K562 (cell line): ENCODE data around the gene SHISAL2A. TPM values are rescaled to one million over a fixed set of nuclear protein-coding genes. Genes with fewer than 3 reads are reported as not detected.

Experiments
- ATAC-seq: fragments of 200-7000 bp; cut with Tn5 transposase; 3 replicates; pipeline ENCODE4 v1.9.1; 2020; ENCODE audit warnings: moderate library complexity
- BruUV-seq: library from RNA; stranded (reverse); fragments of 400-500 nt; replicated peaks from 2 replicates; lab custom pipeline; 2021; lab: Mats Ljungman, UMichigan
- CTCF ChIA-PET: fragments of 300-600 bp; formaldehyde crosslinking; extraction: SDS; loops from one replicate; lab custom pipeline; 2021; ENCODE audit warnings: low intra/inter-chr PET ratio; lab: Yijun Ruan, JAX
- POLR2A ChIA-PET: fragments of 300-600, 350-650 bp; sonication (Branson Sonifier 250); formaldehyde crosslinking; extraction: SDS; loops from one replicate; lab custom pipeline; 2021; ENCODE audit warnings: antibody characterized with exemption, inconsistent platforms; lab: Yijun Ruan, JAX
- DNase-seq, 4 experiments: peaks; one replicate each; pipeline versions ENCODE4 v3.0.0 to v3.0.0-alpha.2; 2011 to 2018; ENCODE audit warnings: low spot score in 3 of 4, mixed read lengths in 3 of 4; ENCODE audit errors: extremely low read depth in 1 of 4
- FAIRE-seq: peaks from 2 replicates; lab custom pipeline; 2011; peaks lifted over from hg19 to GRCh38; lab: Jason Lieb, UNC
- H2AFZ ChIP-seq: 2 replicates; pipeline ENCODE4 v1.6.0; 2011; ENCODE audit warnings: low read depth, low read length, control low read depth, inconsistent platforms
- H3K27ac ChIP-seq: fragments of 200-600 bp; 3 replicates; pipeline ENCODE4 v1.8.0; 2011; ENCODE audit warnings: low read depth, mild to moderate bottlenecking, control low read depth, inconsistent platforms, low read length, moderate library complexity, mixed read lengths; ENCODE audit errors: extremely low read depth
- H3K27me3 ChIP-seq, 2 experiments: fragments of 300-600 bp in 1 of 2; 2 replicates in 1 of 2; 3 replicates in 1 of 2; pipeline versions ENCODE4 v1.6.0 to v1.8.0; 2011; ENCODE audit warnings: inconsistent platforms in 2 of 2, low read length in 2 of 2, mild to moderate bottlenecking in 1 of 2, mixed read lengths in 1 of 2, moderate library complexity in 1 of 2; ENCODE audit not compliant: control insufficient read depth in 2 of 2, insufficient read depth in 2 of 2
- H3K36me3 ChIP-seq: fragments of 300-600 bp; 3 replicates; pipeline ENCODE4 v1.8.0; 2011; ENCODE audit warnings: mild to moderate bottlenecking, low read length, inconsistent platforms; ENCODE audit not compliant: control insufficient read depth, insufficient read depth
- H3K4me1 ChIP-seq, 2 experiments: fragments of 200-600 bp in 1 of 2; replicated peaks in 1 of 2; 2 replicates in 1 of 2; 3 replicates in 1 of 2; pipeline versions ENCODE4 v1.5.1 to v1.8.0; 2011; ENCODE audit warnings: inconsistent platforms in 2 of 2, low read length in 2 of 2, mild to moderate bottlenecking in 1 of 2, mixed read lengths in 1 of 2, moderate library complexity in 1 of 2; ENCODE audit not compliant: control insufficient read depth in 2 of 2, insufficient read depth in 2 of 2
- H3K4me2 ChIP-seq: 2 replicates; pipeline ENCODE4 v1.6.1; 2011; ENCODE audit warnings: low read length, control low read depth, inconsistent platforms, mixed read lengths; ENCODE audit not compliant: insufficient read depth
- H3K4me3 ChIP-seq: fragments of 200-600 bp; sonication (generic), shearing (Covaris generic); 2 replicates; pipeline ENCODE4 v1.5.1; 2016; ENCODE audit warnings: control low read depth, inconsistent platforms
- H3K79me2 ChIP-seq: fragments of 200-600 bp; 3 replicates; pipeline ENCODE4 v1.8.0; 2011; ENCODE audit warnings: low read length, inconsistent platforms; ENCODE audit not compliant: control insufficient read depth, insufficient read depth
- H3K9ac ChIP-seq, 2 experiments: 2 replicates each; pipeline versions ENCODE4 v1.6.0 to v1.6.1; 2011; ENCODE audit warnings: low read depth in 2 of 2, low read length in 2 of 2, control low read depth in 1 of 2, inconsistent platforms in 1 of 2, mild to moderate bottlenecking in 1 of 2, mixed read lengths in 1 of 2; ENCODE audit not compliant: insufficient read depth in 1 of 2
- H3K9me1 ChIP-seq: one replicate; pipeline ENCODE4 v1.6.0; 2011; ENCODE audit warnings: inconsistent platforms, mild to moderate bottlenecking, low read length, moderate library complexity; ENCODE audit not compliant: control insufficient read depth, insufficient read depth
- H3K9me3 ChIP-seq: replicated peaks from 2 replicates; pipeline ENCODE4 v1.5.1; 2011; ENCODE audit warnings: low read depth, low read length, inconsistent platforms; ENCODE audit not compliant: control insufficient read depth, insufficient read depth
- H4K20me1 ChIP-seq: replicated peaks from 2 replicates; pipeline ENCODE4 v1.6.1; 2011; ENCODE audit warnings: low read length, inconsistent platforms, mixed read lengths; ENCODE audit not compliant: control insufficient read depth, insufficient read depth
- ADNP ChIP-seq: fragments of 200-800 bp; sonication (Bioruptor generic); IDR thresholded peaks from 2 replicates; pipeline ENCODE4 v1.6.1; 2016; ENCODE audit warnings: missing genetic modification characterization, missing compliant biosample characterization
- BCOR ChIP-seq: fragments of 450-650 bp; IDR thresholded peaks from 2 replicates; pipeline ENCODE4 v1.6.1; 2016
- CBX1 ChIP-seq: sonication (generic); IDR thresholded peaks from 2 replicates; pipeline ENCODE4 v1.6.1; 2016; ENCODE audit warnings: antibody characterized with exemption, low read depth, mild to moderate bottlenecking
- CBX3 ChIP-seq, 2 experiments: IDR thresholded peaks; 1 replicate in 1 of 2; 2 replicates in 1 of 2; pipeline ENCODE4 v1.6.1; 2012; ENCODE audit warnings: inconsistent platforms in 2 of 2, low read length in 2 of 2, borderline replicate concordance in 1 of 2, control low read depth in 1 of 2
- CHD4 ChIP-seq: fragments of 200-600 bp; sonication (generic); IDR thresholded peaks from 3 replicates; pipeline ENCODE4 v1.6.1; 2012; ENCODE audit warnings: low read depth, mild to moderate bottlenecking, mixed read lengths, low read length, inconsistent platforms; ENCODE audit not compliant: insufficient read depth, insufficient replicate concordance, poor library complexity, severe bottlenecking
- EWSR1 ChIP-seq: fragments of 450-650 bp; IDR thresholded peaks from 2 replicates; pipeline ENCODE4 v1.6.1; 2018; ENCODE audit warnings: borderline replicate concordance, mild to moderate bottlenecking, low read depth, moderate library complexity; ENCODE audit not compliant: partially characterized antibody
- HDAC2 ChIP-seq: fragments of 450-650 bp; IDR thresholded peaks from 2 replicates; pipeline ENCODE4 v1.6.1; 2016; ENCODE audit warnings: mild to moderate bottlenecking
- KDM1A ChIP-seq, 2 experiments: fragments of 450-650 bp; IDR thresholded peaks; 2 replicates each; pipeline ENCODE4 v1.6.1; 2016; ENCODE audit warnings: mild to moderate bottlenecking in 2 of 2
- MYBL2 ChIP-seq, 2 experiments: fragments of 450-650 bp in 1 of 2; sonication (generic) in 1 of 2; formaldehyde crosslinking in 1 of 2; IDR thresholded peaks; 2 replicates each; pipeline versions ENCODE4 v1.6.1 to v1.8.1; 2017 to 2022; ENCODE audit warnings: borderline replicate concordance in 1 of 2, inconsistent platforms in 1 of 2, low read depth in 1 of 2, mild to moderate bottlenecking in 1 of 2, missing genetic modification reagents in 1 of 2, moderate library complexity in 1 of 2
- RBM25 ChIP-seq: fragments of 200-400 bp; formaldehyde crosslinking; IDR thresholded peaks from 2 replicates; pipeline ENCODE4 v1.6.1; 2018; ENCODE audit warnings: low read length, low read depth, moderate library complexity; ENCODE audit not compliant: severe bottlenecking
- RCOR1 ChIP-seq, 2 experiments: IDR thresholded peaks; 2 replicates each; pipeline ENCODE4 v1.6.1; 2012; ENCODE audit warnings: low read depth in 2 of 2, low read length in 2 of 2, borderline replicate concordance in 1 of 2, improper control_type of control experiment in 1 of 2
- SMARCA5 ChIP-seq: fragments of 450-650 bp; IDR thresholded peaks from 2 replicates; pipeline ENCODE4 v1.6.1; 2016
- TAF15 ChIP-seq: fragments of 200-400 bp; formaldehyde crosslinking; IDR thresholded peaks from 2 replicates; pipeline ENCODE4 v1.6.1; 2017; ENCODE audit warnings: mild to moderate bottlenecking, low read depth, low read length, moderate library complexity
- TSC22D4 ChIP-seq: fragments of 450-650 bp; IDR thresholded peaks from 2 replicates; pipeline ENCODE4 v1.6.1; 2016; ENCODE audit warnings: missing genetic modification characterization, missing biosample characterization, control low read depth
- WGBS: fragments of 100-300 bp; shearing (Covaris generic); methylation state at CpG from one replicate; pipeline ENCODE4 v1.1.6; 2016; ENCODE audit warnings: low coverage, mixed read lengths; ENCODE audit not compliant: insufficient coverage; ENCODE audit errors: missing lambda C conversion rate; 5-methylcytosine and 5-hydroxymethylcytosine counted together
- in situ Hi-C: fragments of 300-500 bp; cut with MboI; formaldehyde crosslinking; loops from 4 replicates; pipeline ENCODE4 v1.15.0; 2018; ENCODE audit warnings: inconsistent platforms, mixed read lengths
- intact Hi-C: fragments of 100-400 bp; cut with micrococcal nuclease; formaldehyde crosslinking; loops from 2 replicates; pipeline ENCODE4 v1.14.2; 2022
- polyA plus RNA-seq, 8 experiments: library from polyadenylated mRNA; depleted of rRNA in 4 of 8; stranded (reverse) in 5 of 8; unstranded in 3 of 8; fragments of >200 nt; fragmentation: Nextera tagmentation in 2 of 8; fragmentation: Illumina TruSeq in 1 of 8; extraction: Ambion mirVana in 2 of 8; extraction: Trizol in 1 of 8; gene quantifications; 2 replicates each; pipeline versions ENCODE4 v1.2.1 to v1.2.3, GENCODE V29; 2011 to 2014; ENCODE audit warnings: inconsistent platforms in 1 of 8, missing spikeins in 1 of 8
- total RNA-seq, 7 experiments: library from RNA; depleted of rRNA in 6 of 7; stranded (reverse); fragments of >200 nt in 6 of 7; fragmentation: Illumina TruSeq in 2 of 7; extraction: Trizol in 2 of 7; gene quantifications; 2 replicates each; pipeline versions ENCODE4 v1.2.1 to v1.2.3, GENCODE V29; 2011 to 2021; ENCODE audit warnings: low replicate concordance in 1 of 7
- TF ChIP-seq, protein P1 (sequence below): sonication (generic); formaldehyde crosslinking; IDR thresholded peaks from 2 replicates; pipeline ENCODE4 v1.8.0; 2022; ENCODE audit warnings: mild to moderate bottlenecking, missing genetic modification reagents

The SHISAL2A gene
- total and polyA plus RNA-seq, 9 of the 15 experiments (the other 6 are each of a cell fraction or from before 2014, with no cell fraction given) = 0.11 TPM; not detected in 8

DNA sequence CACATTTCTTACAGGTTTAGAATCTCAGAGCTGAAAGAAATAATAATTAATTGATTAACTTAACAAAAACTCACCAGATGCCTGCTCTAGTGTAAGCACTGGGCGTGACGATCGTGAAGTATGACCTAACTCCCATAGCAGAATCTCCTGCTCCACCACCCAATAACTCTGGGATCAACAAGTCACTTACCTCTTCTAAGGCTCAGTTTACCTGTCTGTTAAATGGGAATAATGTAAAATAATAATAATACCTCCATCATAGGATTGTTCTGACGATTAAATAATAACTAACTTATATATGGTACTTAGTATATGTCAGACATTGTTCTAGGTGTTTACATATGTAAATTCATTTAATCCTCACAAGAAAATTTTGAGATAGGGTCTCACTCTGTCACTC, 40.5 kb downstream of the SHISAL2A start:
- in situ Hi-C loops (no loop called here), intact Hi-C loops (no loop called here)
- no peak overlapping the region for H2AFZ ChIP-seq
- no peak overlapping the region for H3K27ac ChIP-seq
- no peaks in the 10 kb centered on the region for H3K79me2 ChIP-seq
- WGBS = 73% methylated on average over 4 of the region's 4 CpGs
- no peak for ATAC-seq
- H3K4me1 ChIP-seq = peaks cover 0 to 22% of the 10 kb centered on the region in 2 experiments; a peak in 4 of 5 replicates
- H3K27me3 ChIP-seq = no peaks in the 10 kb centered on the region
- no peaks in the 10 kb centered on the region for H3K36me3 ChIP-seq
- H3K4me3 ChIP-seq = no peak overlapping the region
- no peaks in the 10 kb centered on the region for H4K20me1 ChIP-seq
- TF ChIP-seq, protein P1, sequence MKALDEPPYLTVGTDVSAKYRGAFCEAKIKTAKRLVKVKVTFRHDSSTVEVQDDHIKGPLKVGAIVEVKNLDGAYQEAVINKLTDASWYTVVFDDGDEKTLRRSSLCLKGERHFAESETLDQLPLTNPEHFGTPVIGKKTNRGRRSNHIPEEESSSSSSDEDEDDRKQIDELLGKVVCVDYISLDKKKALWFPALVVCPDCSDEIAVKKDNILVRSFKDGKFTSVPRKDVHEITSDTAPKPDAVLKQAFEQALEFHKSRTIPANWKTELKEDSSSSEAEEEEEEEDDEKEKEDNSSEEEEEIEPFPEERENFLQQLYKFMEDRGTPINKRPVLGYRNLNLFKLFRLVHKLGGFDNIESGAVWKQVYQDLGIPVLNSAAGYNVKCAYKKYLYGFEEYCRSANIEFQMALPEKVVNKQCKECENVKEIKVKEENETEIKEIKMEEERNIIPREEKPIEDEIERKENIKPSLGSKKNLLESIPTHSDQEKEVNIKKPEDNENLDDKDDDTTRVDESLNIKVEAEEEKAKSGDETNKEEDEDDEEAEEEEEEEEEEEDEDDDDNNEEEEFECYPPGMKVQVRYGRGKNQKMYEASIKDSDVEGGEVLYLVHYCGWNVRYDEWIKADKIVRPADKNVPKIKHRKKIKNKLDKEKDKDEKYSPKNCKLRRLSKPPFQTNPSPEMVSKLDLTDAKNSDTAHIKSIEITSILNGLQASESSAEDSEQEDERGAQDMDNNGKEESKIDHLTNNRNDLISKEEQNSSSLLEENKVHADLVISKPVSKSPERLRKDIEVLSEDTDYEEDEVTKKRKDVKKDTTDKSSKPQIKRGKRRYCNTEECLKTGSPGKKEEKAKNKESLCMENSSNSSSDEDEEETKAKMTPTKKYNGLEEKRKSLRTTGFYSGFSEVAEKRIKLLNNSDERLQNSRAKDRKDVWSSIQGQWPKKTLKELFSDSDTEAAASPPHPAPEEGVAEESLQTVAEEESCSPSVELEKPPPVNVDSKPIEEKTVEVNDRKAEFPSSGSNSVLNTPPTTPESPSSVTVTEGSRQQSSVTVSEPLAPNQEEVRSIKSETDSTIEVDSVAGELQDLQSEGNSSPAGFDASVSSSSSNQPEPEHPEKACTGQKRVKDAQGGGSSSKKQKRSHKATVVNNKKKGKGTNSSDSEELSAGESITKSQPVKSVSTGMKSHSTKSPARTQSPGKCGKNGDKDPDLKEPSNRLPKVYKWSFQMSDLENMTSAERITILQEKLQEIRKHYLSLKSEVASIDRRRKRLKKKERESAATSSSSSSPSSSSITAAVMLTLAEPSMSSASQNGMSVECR (CRISPR knock-in tag) = no peak
- TF ChIP-seq CHD4 = peak; percentile 60
- TF ChIP-seq CBX1 = 0 out of 2 replicates have a peak, but pooled peaks have one; percentile 68
- TF ChIP-seq SMARCA5 = peak; percentile 87
- no peak for TF ChIP-seq EWSR1
- TF ChIP-seq KDM1A (IDR thresholded peaks at IDR 0.05) = peak; percentile 67 to 83
- TF ChIP-seq TAF15 = no peak
- peak in 1 of 2 experiments; percentile 62; a peak in 1 of 3 replicates for TF ChIP-seq CBX3 (IDR thresholded peaks at IDR 0.05; ENCODE audit: borderline replicate concordance in 1 of 2, low read length in 2 of 2)
- TF ChIP-seq MYBL2 (IDR thresholded peaks at IDR 0.05; ENCODE audit: low read depth) = no peak
- TF ChIP-seq MYBL2 (CRISPR knock-in tag; IDR thresholded peaks at IDR 0.05; ENCODE audit: borderline replicate concordance) = no peak
- peak; percentile 87 for TF ChIP-seq ADNP (tag)
- peak; percentile 95 for TF ChIP-seq BCOR
- peak; percentile 98 for TF ChIP-seq RBM25
- no peak for TF ChIP-seq TSC22D4 (tag)
- peak; percentile 76 for TF ChIP-seq HDAC2
- peak in 1 of 2 experiments; percentile 70; a peak in 2 of 4 replicates for TF ChIP-seq RCOR1 (IDR thresholded peaks at IDR 0.05; ENCODE audit: borderline replicate concordance in 1 of 2, low read depth in 2 of 2, low read length in 2 of 2)
- no peak overlapping the region for H3K4me2 ChIP-seq
- no peak overlapping the region for H3K9ac ChIP-seq
- ChIA-PET POLR2A (interaction anchor here (0.8 kb wide), 1 partner anchor 39 kb away, joined by 3 read pairs; no protein-coding TSS in a partner anchor), CTCF (no interaction called here)
- DNase-seq = no peak
- BruUV-seq = no TSS peak
- H3K9me1 ChIP-seq = no peaks in the 10 kb centered on the region
- no peak for FAIRE-seq
- H3K9me3 ChIP-seq = no peaks in the 10 kb centered on the region
